ENCODE measurements around the gene EBLN1.

- TF ChIP-seq REST (IDR thresholded peaks at IDR 0.05; ENCODE audit: low read depth) (no peak), EP300 (IDR thresholded peaks at IDR 0.05; ENCODE audit: borderline replicate concordance) (no peak), ZBTB7A (IDR thresholded peaks at IDR 0.05; ENCODE audit: low read depth) (no peak), CEBPB (IDR thresholded peaks at IDR 0.05) (no peak), FOXM1 (IDR thresholded peaks at IDR 0.05; ENCODE audit: borderline replicate concordance, low read depth) (no peak), YY1 (IDR thresholded peaks at IDR 0.05; ENCODE audit: low read depth) (no peak), MAX (IDR thresholded peaks at IDR 0.05) (no peak)
These were observed 4.7 kb upstream of the EBLN1 start for GRCh38 chr10:22222236-22223190.
